Activated naive CD4-positive, alpha-beta T cell treated with anti-CD3 and anti-CD28 coated beads for 36 hours (primary cell): ENCODE measurements around the gene TMEM131. TPM values are rescaled to one million over a fixed set of nuclear protein-coding genes. Genes with fewer than 3 reads are reported as not detected.
A peak's percentile ranks its signal among the peaks of the same experiment; 100 is the strongest.

ENCODE experiments used
- CTCF ChIA-PET: fragments of 350-600 bp; sonication (Branson Sonifier 250); formaldehyde crosslinking; loops from one replicate; lab custom pipeline; 2021; ENCODE audit warnings: antibody characterized with exemption; lab: Charles Lee
- DNase-seq: peaks from one replicate; pipeline ENCODE4 v3.0.0-alpha.2; 2020
- H3K27ac Mint-ChIP-seq: one replicate; pipeline ENCODE4 v1.8.0; 2021; ENCODE audit warnings: mild to moderate bottlenecking, mixed read lengths
- H3K27me3 Mint-ChIP-seq: one replicate; pipeline ENCODE4 v1.8.0; 2021; ENCODE audit warnings: low read depth, mixed read lengths
- H3K36me3 Mint-ChIP-seq: one replicate; pipeline ENCODE4 v1.8.0; 2021; ENCODE audit warnings: low read depth, mixed read lengths
- H3K4me1 Mint-ChIP-seq: one replicate; pipeline ENCODE4 v1.8.0; 2021; ENCODE audit warnings: low read depth, mixed read lengths
- H3K4me3 Mint-ChIP-seq: one replicate; pipeline ENCODE4 v1.8.0; 2021; ENCODE audit warnings: mild to moderate bottlenecking, moderate library complexity, mixed read lengths
- H3K9me3 Mint-ChIP-seq: one replicate; pipeline ENCODE4 v1.8.0; 2021; ENCODE audit warnings: mixed read lengths
- intact Hi-C: fragments of 100-400 bp; cut with micrococcal nuclease; formaldehyde crosslinking; loops from one replicate; pipeline ENCODE4 v1.15.1; 2023
- total RNA-seq, 2 experiments: library from RNA; stranded (reverse); gene quantifications; one replicate each; pipeline ENCODE4 v1.2.3, GENCODE V29; 2021

TMEM131 gene
- total RNA-seq, 2 experiments from 2014 or later: 18.5 to 19.2 TPM

GRCh38 chr2:97995026-97995733 lies 568 bp downstream of the TMEM131 start:
- Mint-ChIP-seq H3K27ac (peak overlapping the region; percentile 93), H3K9me3 (no peaks in the 10 kb centered on the region), H3K36me3 (peaks cover 1% of the 10 kb centered on the region), H3K4me3 (peak overlapping the region; percentile 95), H3K4me1 (peaks cover 36% of the 10 kb centered on the region), H3K27me3 (no peaks in the 10 kb centered on the region)
- intact Hi-C loops: loop anchor here (1.0 to 10.0 kb wide), 6 partner anchors 92 to 1342 kb away; partner anchors contain the start of genes EIF5B, TXNDC9 and VWA3B
- DNase-seq: peak; percentile 52
- CTCF ChIA-PET: interaction anchor here (0.7 to 1.1 kb wide), 2 partner anchors 49 to 188 kb away, joined by 3 to 4 read pairs; no protein-coding TSS in a partner anchor

GRCh38 chr2:97994476-97994875 lies 1.3 kb downstream of the TMEM131 start:
- peak overlapping the region; percentile 95 for H3K4me3 Mint-ChIP-seq
- H3K27me3 Mint-ChIP-seq: no peaks in the 10 kb centered on the region
- CTCF ChIA-PET: interaction anchor here (0.7 to 1.1 kb wide), 2 partner anchors 48 to 187 kb away, joined by 3 to 4 read pairs; no protein-coding TSS in a partner anchor
- no peak for DNase-seq
- peaks cover 1% of the 10 kb centered on the region for H3K36me3 Mint-ChIP-seq
- no peaks in the 10 kb centered on the region for H3K9me3 Mint-ChIP-seq
- intact Hi-C loops: loop anchor here (10.0 kb wide), 1 partner anchor 400 kb away; no protein-coding TSS in a partner anchor
- peak overlapping the region; percentile 93 for H3K27ac Mint-ChIP-seq
- peaks cover 39% of the 10 kb centered on the region for H3K4me1 Mint-ChIP-seq

- no peaks in the 10 kb centered on the region for H3K27me3 Mint-ChIP-seq
- no peaks in the 10 kb centered on the region for H3K9me3 Mint-ChIP-seq
- H3K4me1 Mint-ChIP-seq: peaks cover 39% of the 10 kb centered on the region
- H3K27ac Mint-ChIP-seq: no peak overlapping the region
- no peak for DNase-seq
- peaks cover 1% of the 10 kb centered on the region for H3K36me3 Mint-ChIP-seq
- CTCF ChIA-PET: no interaction called here
- peak overlapping the region; percentile 95 for H3K4me3 Mint-ChIP-seq
- intact Hi-C loops: loop anchor here (10.0 kb wide), 1 partner anchor 399 kb away; no protein-coding TSS in a partner anchor
Observed at GRCh38 chr2:97993926-97994325, 1.8 kb downstream of the TMEM131 start.

- no peaks in the 10 kb centered on the region for H3K27me3 Mint-ChIP-seq
- CTCF ChIA-PET: interaction anchor here (1.6 kb wide), 1 partner anchor 182 kb away, joined by 3 read pairs; no protein-coding TSS in a partner anchor
Observed at GRCh38 chr2:97992836-97993825, 2.6 kb downstream of the TMEM131 start.

GRCh38 chr2:97991081-97991856 lies 4.5 kb downstream of the TMEM131 start:
- no peak for DNase-seq
- peaks cover 7% of the 10 kb centered on the region for H3K36me3 Mint-ChIP-seq
- peaks cover 10% of the 10 kb centered on the region for H3K9me3 Mint-ChIP-seq
- no peak overlapping the region for H3K4me3 Mint-ChIP-seq
- peaks cover 52% of the 10 kb centered on the region for H3K4me1 Mint-ChIP-seq
- intact Hi-C loops: loop anchor here (10.0 kb wide), 1 partner anchor 396 kb away; no protein-coding TSS in a partner anchor
- H3K27me3 Mint-ChIP-seq: no peaks in the 10 kb centered on the region
- H3K27ac Mint-ChIP-seq: no peak overlapping the region
- CTCF ChIA-PET: interaction anchor here (0.9 to 1.6 kb wide), 3 partner anchors 32 to 180 kb away, joined by 3 read pairs; no protein-coding TSS in a partner anchor

More at GRCh38 chr2:97992836-97993825, 2.6 kb downstream of the TMEM131 start:
- DNase-seq: no peak
- intact Hi-C loops: loop anchor here (10.0 kb wide), 1 partner anchor 398 kb away; no protein-coding TSS in a partner anchor
- H3K27ac Mint-ChIP-seq: no peak overlapping the region
- H3K36me3 Mint-ChIP-seq: peaks cover 7% of the 10 kb centered on the region
- peaks cover 4% of the 10 kb centered on the region for H3K9me3 Mint-ChIP-seq
- H3K4me3 Mint-ChIP-seq: peak overlapping the region; percentile 95
- H3K4me1 Mint-ChIP-seq: peaks cover 44% of the 10 kb centered on the region

GRCh38 chr2:97988722-97989121 lies 7.0 kb downstream of the TMEM131 start:
- intact Hi-C loops: no loop called here
- no peak overlapping the region for H3K4me3 Mint-ChIP-seq
- H3K36me3 Mint-ChIP-seq: peaks cover 10% of the 10 kb centered on the region

GRCh38 chr2:97985998-97986397 lies 9.8 kb downstream of the TMEM131 start:
- CTCF ChIA-PET: no interaction called here
- no peak overlapping the region for H3K4me3 Mint-ChIP-seq
- H3K9me3 Mint-ChIP-seq: peaks cover 10% of the 10 kb centered on the region
- H3K27ac Mint-ChIP-seq: no peak overlapping the region
- H3K27me3 Mint-ChIP-seq: no peaks in the 10 kb centered on the region
- DNase-seq: no peak
- H3K36me3 Mint-ChIP-seq: peaks cover 12% of the 10 kb centered on the region
- peaks cover 31% of the 10 kb centered on the region for H3K4me1 Mint-ChIP-seq
- intact Hi-C loops: no loop called here

More at GRCh38 chr2:97988722-97989121, 7.0 kb downstream of the TMEM131 start:
- no peak for DNase-seq
- CTCF ChIA-PET: no interaction called here
- no peaks in the 10 kb centered on the region for H3K27me3 Mint-ChIP-seq
- peaks cover 49% of the 10 kb centered on the region for H3K4me1 Mint-ChIP-seq
- peaks cover 10% of the 10 kb centered on the region for H3K9me3 Mint-ChIP-seq
- no peak overlapping the region for H3K27ac Mint-ChIP-seq

- peaks cover 16% of the 10 kb centered on the region for H3K9me3 Mint-ChIP-seq
- DNase-seq: no peak
- CTCF ChIA-PET: no interaction called here
- H3K4me1 Mint-ChIP-seq: peaks cover 23% of the 10 kb centered on the region
- no peak overlapping the region for H3K27ac Mint-ChIP-seq
- intact Hi-C loops: no loop called here
- peaks cover 22% of the 10 kb centered on the region for H3K36me3 Mint-ChIP-seq
- no peak overlapping the region for H3K4me3 Mint-ChIP-seq
- H3K27me3 Mint-ChIP-seq: no peaks in the 10 kb centered on the region
Observed at GRCh38 chr2:97983698-97984097, 12.1 kb downstream of the TMEM131 start.

GRCh38 chr2:97983134-97983533 lies 12.6 kb downstream of the TMEM131 start:
- CTCF ChIA-PET: no interaction called here
- Mint-ChIP-seq H3K36me3 (peaks cover 21% of the 10 kb centered on the region), H3K4me1 (peaks cover 19% of the 10 kb centered on the region), H3K27ac (no peak overlapping the region), H3K27me3 (no peaks in the 10 kb centered on the region), H3K9me3 (peaks cover 14% of the 10 kb centered on the region), H3K4me3 (no peak overlapping the region)
- intact Hi-C loops: no loop called here
- DNase-seq: no peak

- H3K4me3 Mint-ChIP-seq: no peak overlapping the region
- H3K27me3 Mint-ChIP-seq: no peaks in the 10 kb centered on the region
- intact Hi-C loops: no loop called here
- no peak overlapping the region for H3K27ac Mint-ChIP-seq
- CTCF ChIA-PET: no interaction called here
- DNase-seq: no peak
- peaks cover 21% of the 10 kb centered on the region for H3K36me3 Mint-ChIP-seq
- peaks cover 19% of the 10 kb centered on the region for H3K4me1 Mint-ChIP-seq
- peaks cover 10% of the 10 kb centered on the region for H3K9me3 Mint-ChIP-seq
Observed at GRCh38 chr2:97982621-97983020, 13.1 kb downstream of the TMEM131 start.

GRCh38 chr2:97981961-97982360 lies 13.8 kb downstream of the TMEM131 start:
- Mint-ChIP-seq H3K36me3 (peaks cover 21% of the 10 kb centered on the region), H3K9me3 (peaks cover 9% of the 10 kb centered on the region), H3K4me3 (no peak overlapping the region), H3K27me3 (no peaks in the 10 kb centered on the region), H3K4me1 (peaks cover 18% of the 10 kb centered on the region), H3K27ac (no peak overlapping the region)
- intact Hi-C loops: no loop called here
- CTCF ChIA-PET: no interaction called here
- no peak for DNase-seq
